DOHH2 (cell line): ENCODE data around the gene GCLC.

Experiments
- H3F3A ChIP-seq: fragments of 200-600 bp; sonication (generic), shearing (Covaris generic); 2 replicates; pipeline ENCODE4 v1.6.0; 2016; ENCODE audit warnings: antibody characterized with exemption, mild to moderate bottlenecking; ENCODE audit not compliant: control insufficient read depth, insufficient read depth
- H3K27ac ChIP-seq: fragments of 200-600 bp; sonication (generic); 2 replicates; pipeline ENCODE4 v1.5.1; 2014; ENCODE audit warnings: low read depth, mild to moderate bottlenecking, low read length, moderate library complexity
- H3K27me3 ChIP-seq: fragments of 200-600 bp; sonication (generic); 2 replicates; pipeline ENCODE4 v1.6.1; 2014; ENCODE audit warnings: mild to moderate bottlenecking, low read length, mixed read lengths; ENCODE audit not compliant: control insufficient read depth
- H3K36me3 ChIP-seq: fragments of 200-600 bp; sonication (generic); 2 replicates; pipeline ENCODE4 v1.6.1; 2014; ENCODE audit warnings: mild to moderate bottlenecking, low read length, moderate library complexity, mixed read lengths; ENCODE audit not compliant: control insufficient read depth
- H3K4me1 ChIP-seq: fragments of 200-600 bp; sonication (generic); 2 replicates; pipeline ENCODE4 v1.6.1; 2014; ENCODE audit warnings: mild to moderate bottlenecking, low read length, mixed read lengths; ENCODE audit not compliant: control insufficient read depth
- H3K4me2 ChIP-seq: fragments of 200-600 bp; sonication (generic); 2 replicates; pipeline ENCODE4 v1.6.0; 2014; ENCODE audit warnings: mild to moderate bottlenecking, low read length, moderate library complexity
- H3K4me3 ChIP-seq: fragments of 200-600 bp; sonication (generic); 2 replicates; pipeline ENCODE4 v1.5.1; 2014; ENCODE audit warnings: mild to moderate bottlenecking, low read length, mixed read lengths
- H3K79me2 ChIP-seq: fragments of 200-600 bp; sonication (generic); 2 replicates; pipeline ENCODE4 v1.6.1; 2014; ENCODE audit warnings: mild to moderate bottlenecking, low read length, mixed read lengths; ENCODE audit not compliant: control insufficient read depth
- H3K9me2 ChIP-seq: fragments of 200-600 bp; sonication (generic); replicated peaks from 2 replicates; pipeline ENCODE4 v1.6.1; 2014; ENCODE audit warnings: mild to moderate bottlenecking, low read length, mixed read lengths; ENCODE audit not compliant: control insufficient read depth
- H3K9me3 ChIP-seq: fragments of 200-600 bp; sonication (generic); 2 replicates; pipeline ENCODE4 v1.6.1; 2014; ENCODE audit warnings: antibody characterized with exemption, low read length, mixed read lengths; ENCODE audit not compliant: control insufficient read depth, insufficient read depth
- H4K20me1 ChIP-seq: fragments of 200-600 bp; sonication (generic); 2 replicates; pipeline ENCODE4 v1.6.0; 2014; ENCODE audit warnings: low read depth, mild to moderate bottlenecking, antibody characterized with exemption, low read length, moderate library complexity; ENCODE audit not compliant: control insufficient read depth, insufficient read depth
- EZH2phosphoT487 ChIP-seq: fragments of 200-600 bp; sonication (generic); IDR thresholded peaks from 2 replicates; pipeline ENCODE4 v1.6.1; 2017; ENCODE audit warnings: borderline replicate concordance, mild to moderate bottlenecking, antibody characterized with exemption, low read length, moderate library complexity, mixed read lengths
- TF ChIP-seq, protein P1 (sequence below): fragments of 200-600 bp; sonication (generic); IDR thresholded peaks from one replicate; pipeline ENCODE4 v1.5.1; 2014; ENCODE audit warnings: antibody characterized with exemption, mild to moderate bottlenecking, low read depth, low read length; ENCODE audit not compliant: poor library complexity, severe bottlenecking

GCLC gene

DNA sequence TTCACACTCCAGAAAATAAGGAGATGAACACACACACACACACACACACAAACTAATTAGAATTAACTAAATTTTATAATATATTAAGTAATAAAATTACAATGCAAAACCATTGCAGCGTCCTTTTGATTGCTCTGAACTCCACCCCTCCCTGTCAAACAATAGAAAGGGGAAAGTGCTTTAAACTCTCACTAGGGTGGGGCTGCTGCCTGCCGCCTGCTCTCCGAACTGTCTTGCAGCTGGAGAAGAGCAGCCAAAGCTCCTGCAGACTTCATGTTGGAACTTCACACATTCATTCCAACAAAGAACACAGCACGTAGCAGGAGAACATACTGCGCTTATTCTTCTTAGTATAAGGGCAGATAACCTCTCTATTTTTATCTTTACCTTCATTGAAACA, 83.2 kb downstream of the GCLC start:
- H3K27ac ChIP-seq: peak overlapping the region; percentile 62
- H3K79me2 ChIP-seq: no peaks in the 10 kb centered on the region
- no peaks in the 10 kb centered on the region for H3K36me3 ChIP-seq
- peaks cover 3% of the 10 kb centered on the region; the same call in 1 of the 2 replicates for H3F3A ChIP-seq
- peak overlapping the region; percentile 41; the same call in 1 of the 2 replicates for H3K4me3 ChIP-seq
- no peaks in the 10 kb centered on the region for H3K9me3 ChIP-seq
- peak overlapping the region; percentile 69 for H3K4me2 ChIP-seq
- H3K9me2 ChIP-seq: no peaks in the 10 kb centered on the region
- TF ChIP-seq EZH2phosphoT487: no peak
- TF ChIP-seq, protein P1, sequence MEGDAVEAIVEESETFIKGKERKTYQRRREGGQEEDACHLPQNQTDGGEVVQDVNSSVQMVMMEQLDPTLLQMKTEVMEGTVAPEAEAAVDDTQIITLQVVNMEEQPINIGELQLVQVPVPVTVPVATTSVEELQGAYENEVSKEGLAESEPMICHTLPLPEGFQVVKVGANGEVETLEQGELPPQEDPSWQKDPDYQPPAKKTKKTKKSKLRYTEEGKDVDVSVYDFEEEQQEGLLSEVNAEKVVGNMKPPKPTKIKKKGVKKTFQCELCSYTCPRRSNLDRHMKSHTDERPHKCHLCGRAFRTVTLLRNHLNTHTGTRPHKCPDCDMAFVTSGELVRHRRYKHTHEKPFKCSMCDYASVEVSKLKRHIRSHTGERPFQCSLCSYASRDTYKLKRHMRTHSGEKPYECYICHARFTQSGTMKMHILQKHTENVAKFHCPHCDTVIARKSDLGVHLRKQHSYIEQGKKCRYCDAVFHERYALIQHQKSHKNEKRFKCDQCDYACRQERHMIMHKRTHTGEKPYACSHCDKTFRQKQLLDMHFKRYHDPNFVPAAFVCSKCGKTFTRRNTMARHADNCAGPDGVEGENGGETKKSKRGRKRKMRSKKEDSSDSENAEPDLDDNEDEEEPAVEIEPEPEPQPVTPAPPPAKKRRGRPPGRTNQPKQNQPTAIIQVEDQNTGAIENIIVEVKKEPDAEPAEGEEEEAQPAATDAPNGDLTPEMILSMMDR: no peak
- no peaks in the 10 kb centered on the region for H4K20me1 ChIP-seq
- H3K4me1 ChIP-seq: peaks cover 36% of the 10 kb centered on the region
- H3K27me3 ChIP-seq: no peaks in the 10 kb centered on the region

GRCh38 chr6:53461041-53461656, 83.8 kb downstream of the GCLC start:
- H3K79me2 ChIP-seq: no peaks in the 10 kb centered on the region
- H4K20me1 ChIP-seq: no peaks in the 10 kb centered on the region
- TF ChIP-seq, protein P1: no peak
- no peak for TF ChIP-seq EZH2phosphoT487
- H3K4me2 ChIP-seq: peak overlapping the region; percentile 69
- H3K27ac ChIP-seq: peak overlapping the region; percentile 62
- no peaks in the 10 kb centered on the region for H3K9me2 ChIP-seq
- H3K27me3 ChIP-seq: no peaks in the 10 kb centered on the region
- H3F3A ChIP-seq: peaks cover 3% of the 10 kb centered on the region; the same call in 1 of the 2 replicates
- no peaks in the 10 kb centered on the region for H3K36me3 ChIP-seq
- H3K4me3 ChIP-seq: peak overlapping the region; percentile 41
- peaks cover 36% of the 10 kb centered on the region for H3K4me1 ChIP-seq
- no peaks in the 10 kb centered on the region for H3K9me3 ChIP-seq

GRCh38 chr6:53458105-53458866, 86.6 kb downstream of the GCLC start:
- Histone ChIP-seq H3K79me2 (no peaks in the 10 kb centered on the region), H3K4me3 (no peak overlapping the region), H3K27ac (no peak overlapping the region), H3K36me3 (no peaks in the 10 kb centered on the region), H3F3A (peaks cover 3% of the 10 kb centered on the region; the same call in 1 of the 2 replicates), H3K4me1 (peaks cover 36% of the 10 kb centered on the region), H3K4me2 (0 out of 2 replicates have a peak overlapping the region, but pooled peaks have one; percentile 0), H3K9me2 (no peaks in the 10 kb centered on the region), H3K9me3 (no peaks in the 10 kb centered on the region), H4K20me1 (no peaks in the 10 kb centered on the region), H3K27me3 (no peaks in the 10 kb centered on the region)
- TF ChIP-seq, protein P1: no peak
